Trophoblast cell (in vitro differentiated cells and primary cell): ENCODE measurements around the gene CRYL1.

Source experiments
- DNase-seq, 2 donors: peaks; one replicate each; pipeline ENCODE4 v3.0.0-alpha.2; 2016
- H2AFZ ChIP-seq: 2 replicates; pipeline ENCODE4 v1.6.1; 2013; ENCODE audit warnings: low read length, moderate library complexity, mild to moderate bottlenecking; ENCODE audit not compliant: insufficient read depth, poor library complexity
- H2AK5ac ChIP-seq: 2 replicates; pipeline ENCODE4 v1.6.1; 2013; ENCODE audit warnings: mild to moderate bottlenecking, low read length
- H2BK120ac ChIP-seq: 2 replicates; pipeline ENCODE4 v1.6.1; 2013; ENCODE audit warnings: low read length, mild to moderate bottlenecking, moderate library complexity; ENCODE audit not compliant: insufficient read depth, poor library complexity
- H2BK12ac ChIP-seq: 2 replicates; pipeline ENCODE4 v1.6.1; 2013; ENCODE audit warnings: mild to moderate bottlenecking, low read length, moderate library complexity
- H2BK5ac ChIP-seq: 2 replicates; pipeline ENCODE4 v1.6.1; 2013; ENCODE audit warnings: low read length, low read depth, moderate library complexity, mild to moderate bottlenecking; ENCODE audit not compliant: poor library complexity
- H3K14ac ChIP-seq: 2 replicates; pipeline ENCODE4 v1.6.1; 2013; ENCODE audit warnings: mild to moderate bottlenecking, low read length
- H3K18ac ChIP-seq: 2 replicates; pipeline ENCODE4 v1.6.1; 2013; ENCODE audit warnings: mild to moderate bottlenecking, low read length
- H3K23ac ChIP-seq: 2 replicates; pipeline ENCODE4 v1.6.1; 2013; ENCODE audit warnings: low read length
- H3K27ac ChIP-seq: 2 replicates; pipeline ENCODE4 v1.5.1; 2013; ENCODE audit warnings: low read depth, mild to moderate bottlenecking, inconsistent platforms, low read length, moderate library complexity
- H3K27me3 ChIP-seq: 2 replicates; pipeline ENCODE4 v1.6.1; 2013; ENCODE audit warnings: inconsistent platforms, mild to moderate bottlenecking, low read length, moderate library complexity; ENCODE audit not compliant: insufficient read depth
- H3K36me3 ChIP-seq, 2 experiments: 1 replicate in 1 of 2; 2 replicates in 1 of 2; pipeline ENCODE4 v1.6.1; 2013; ENCODE audit warnings: low read length in 2 of 2, mild to moderate bottlenecking in 2 of 2, moderate library complexity in 1 of 2; ENCODE audit not compliant: insufficient read depth in 2 of 2, control insufficient read depth in 1 of 2
- H3K4ac ChIP-seq: 2 replicates; pipeline ENCODE4 v1.6.1; 2013; ENCODE audit warnings: low read depth, mild to moderate bottlenecking, low read length, moderate library complexity
- H3K4me1 ChIP-seq, 2 experiments: 1 replicate in 1 of 2; 2 replicates in 1 of 2; pipeline ENCODE4 v1.6.1; 2013; ENCODE audit warnings: low read length in 2 of 2, mild to moderate bottlenecking in 2 of 2, moderate library complexity in 1 of 2; ENCODE audit not compliant: insufficient read depth in 2 of 2, control insufficient read depth in 1 of 2
- H3K4me2 ChIP-seq: 2 replicates; pipeline ENCODE4 v1.6.1; 2013; ENCODE audit warnings: inconsistent platforms, mild to moderate bottlenecking, low read length, moderate library complexity
- H3K4me3 ChIP-seq: 2 replicates; pipeline ENCODE4 v1.5.1; 2013; ENCODE audit warnings: mild to moderate bottlenecking, low read depth, low read length, inconsistent platforms
- H3K79me1 ChIP-seq: one replicate; pipeline ENCODE4 v1.6.1; 2013; ENCODE audit warnings: low read length
- H3K79me2 ChIP-seq: 2 replicates; pipeline ENCODE4 v1.6.1; 2013; ENCODE audit warnings: low read length, mild to moderate bottlenecking; ENCODE audit not compliant: control insufficient read depth, insufficient read depth, poor library complexity
- H3K9ac ChIP-seq: 2 replicates; pipeline ENCODE4 v1.6.1; 2013; ENCODE audit warnings: mild to moderate bottlenecking, low read length
- H3K9me3 ChIP-seq: 2 replicates; pipeline ENCODE4 v1.6.1; 2013; ENCODE audit warnings: low read depth, mild to moderate bottlenecking, control low read depth, inconsistent platforms, low read length; ENCODE audit not compliant: insufficient read depth
- H4K12ac ChIP-seq: 2 replicates; pipeline ENCODE4 v1.6.1; 2013; ENCODE audit warnings: low read depth, mild to moderate bottlenecking, low read length, moderate library complexity
- H4K8ac ChIP-seq: 2 replicates; pipeline ENCODE4 v1.6.1; 2013; ENCODE audit warnings: low read depth, mild to moderate bottlenecking, low read length, moderate library complexity
- H4K91ac ChIP-seq: one replicate; pipeline ENCODE4 v1.6.1; 2013; ENCODE audit warnings: low read depth, mild to moderate bottlenecking, low read length, moderate library complexity
- WGBS: extraction: QIAGEN DNeasy Blood & Tissue Kit; methylation state at CpG from one replicate; pipeline ENCODE4 v1.1.7; 2013; ENCODE audit warnings: missing lambda C conversion rate; ENCODE audit not compliant: insufficient read length, insufficient coverage; ENCODE audit errors: extremely low coverage; 5-methylcytosine and 5-hydroxymethylcytosine counted together

Gene CRYL1

GRCh38 chr13:20439261-20439660 lies 86.4 kb downstream of the CRYL1 start:
- Histone ChIP-seq H3K18ac (no peak overlapping the region), H2BK120ac (no peak overlapping the region), H3K79me1 (no peaks in the 10 kb centered on the region), H4K8ac (no peak overlapping the region), H3K79me2 (no peaks in the 10 kb centered on the region), H3K23ac (no peak overlapping the region), H3K27ac (no peak overlapping the region), H3K14ac (no peak overlapping the region), H3K27me3 (no peaks in the 10 kb centered on the region), H3K36me3 (no peaks in the 10 kb centered on the region), H3K9me3 (no peaks in the 10 kb centered on the region), H3K4me2 (no peak overlapping the region), H3K9ac (no peak overlapping the region), H2BK5ac (no peak overlapping the region), H2BK12ac (no peak overlapping the region), H2AK5ac (no peak overlapping the region), H3K4me1 (no peaks in the 10 kb centered on the region), H3K4me3 (no peak overlapping the region), H2AFZ (no peak overlapping the region), H3K4ac (no peak overlapping the region), H4K12ac (no peak overlapping the region), H4K91ac (no peak overlapping the region)
- DNase-seq, result no peak
- WGBS, result no CpG with 5 or more reads among the region's 4 CpGs

GRCh38 chr13:20438801-20439200 lies 86.9 kb downstream of the CRYL1 start:
- DNase-seq, result no peak
- H3K23ac ChIP-seq, result no peak overlapping the region
- no peak overlapping the region for H4K91ac ChIP-seq
- no CpG with 5 or more reads among the region's 6 CpGs for WGBS
- H4K12ac ChIP-seq, result no peak overlapping the region
- no peaks in the 10 kb centered on the region for H3K4me1 ChIP-seq
- H2AFZ ChIP-seq, result no peak overlapping the region
- no peak overlapping the region for H3K14ac ChIP-seq
- no peak overlapping the region for H3K18ac ChIP-seq
- H4K8ac ChIP-seq, result no peak overlapping the region
- no peak overlapping the region for H3K4me2 ChIP-seq
- H3K9ac ChIP-seq, result no peak overlapping the region
- H2BK12ac ChIP-seq, result no peak overlapping the region
- H3K79me2 ChIP-seq, result no peaks in the 10 kb centered on the region
- H3K9me3 ChIP-seq, result peaks cover under 1% of the 10 kb centered on the region
- no peak overlapping the region for H2AK5ac ChIP-seq
- H3K27ac ChIP-seq, result no peak overlapping the region
- no peaks in the 10 kb centered on the region for H3K79me1 ChIP-seq
- H3K4ac ChIP-seq, result no peak overlapping the region
- no peak overlapping the region for H2BK120ac ChIP-seq
- H3K36me3 ChIP-seq, result no peaks in the 10 kb centered on the region
- no peak overlapping the region for H2BK5ac ChIP-seq
- no peak overlapping the region for H3K4me3 ChIP-seq
- no peaks in the 10 kb centered on the region for H3K27me3 ChIP-seq

GRCh38 chr13:20436505-20436904 lies 89.2 kb downstream of the CRYL1 start:
- Histone ChIP-seq H3K27me3 (no peaks in the 10 kb centered on the region), H4K91ac (no peak overlapping the region), H2BK5ac (no peak overlapping the region), H3K14ac (no peak overlapping the region), H4K8ac (no peak overlapping the region), H3K4me1 (no peaks in the 10 kb centered on the region), H4K12ac (no peak overlapping the region), H3K18ac (no peak overlapping the region), H3K4me3 (no peak overlapping the region), H3K27ac (no peak overlapping the region), H2BK12ac (no peak overlapping the region), H2BK120ac (no peak overlapping the region), H2AFZ (no peak overlapping the region), H3K4me2 (no peak overlapping the region), H3K4ac (no peak overlapping the region), H3K9me3 (peaks cover 2% of the 10 kb centered on the region), H3K79me1 (no peaks in the 10 kb centered on the region), H3K23ac (no peak overlapping the region), H3K9ac (no peak overlapping the region), H2AK5ac (no peak overlapping the region), H3K36me3 (no peaks in the 10 kb centered on the region), H3K79me2 (no peaks in the 10 kb centered on the region)
- WGBS, result no CpG with 5 or more reads among the region's 10 CpGs
- DNase-seq, result no peak

GRCh38 chr13:20435616-20436368 lies 89.9 kb downstream of the CRYL1 start:
- Histone ChIP-seq H3K27ac (no peak overlapping the region), H2AK5ac (no peak overlapping the region), H3K79me2 (no peaks in the 10 kb centered on the region), H4K12ac (no peak overlapping the region), H2BK120ac (no peak overlapping the region), H3K9ac (no peak overlapping the region), H3K9me3 (peaks cover 4% of the 10 kb centered on the region), H2BK5ac (no peak overlapping the region), H4K8ac (no peak overlapping the region), H3K23ac (no peak overlapping the region), H3K4ac (no peak overlapping the region), H2BK12ac (no peak overlapping the region), H3K14ac (no peak overlapping the region), H3K4me1 (no peaks in the 10 kb centered on the region), H2AFZ (no peak overlapping the region), H3K27me3 (no peaks in the 10 kb centered on the region), H3K4me3 (no peak overlapping the region), H3K4me2 (no peak overlapping the region), H4K91ac (no peak overlapping the region), H3K36me3 (no peaks in the 10 kb centered on the region), H3K79me1 (no peaks in the 10 kb centered on the region), H3K18ac (no peak overlapping the region)
- no CpG with 5 or more reads among the region's 57 CpGs for WGBS
- no peak for DNase-seq
